B cell (primary cell): Measurements from ENCODE around the gene EPN1. TPM values are rescaled to one million over a fixed set of nuclear protein-coding genes. Genes with fewer than 3 reads are reported as not detected.
A peak's percentile ranks its signal among the peaks of the same experiment; 100 is the strongest.

Experiments used
- ATAC-seq: fragments of 200-7000 bp; cut with Tn5 transposase; one replicate; pipeline ENCODE4 v1.10.0; 2021; ENCODE audit warnings: low read depth, mild to moderate bottlenecking, moderate number of reproducible peaks, moderate library complexity
- CTCF ChIA-PET: fragments of 350-600 bp; sonication (Branson Sonifier 250); formaldehyde crosslinking; loops from one replicate; lab custom pipeline; 2021; ENCODE audit warnings: antibody characterized with exemption, inconsistent platforms; lab: Charles Lee
- POLR2A ChIA-PET: fragments of 350-600 bp; sonication (Branson Sonifier 250); formaldehyde crosslinking; loops from one replicate; lab custom pipeline; 2021; ENCODE audit warnings: antibody characterized with exemption; lab: Charles Lee
- DNase-seq: peaks from one replicate; pipeline ENCODE4 v3.0.0; 2013
- H2AFZ ChIP-seq: 2 replicates; pipeline ENCODE4 v1.6.1; 2012; ENCODE audit warnings: mild to moderate bottlenecking, low read depth, low read length; ENCODE audit not compliant: insufficient read depth, poor library complexity, severe bottlenecking
- H3K27ac ChIP-seq, 2 donors: 1 replicate in 1 of 2; 2 replicates in 1 of 2; pipeline ENCODE4 v1.5.1; 2012 to 2013; ENCODE audit warnings: low read length in 2 of 2, mild to moderate bottlenecking in 2 of 2, moderate library complexity in 1 of 2
- H3K27me3 ChIP-seq, 4 experiments: fragments of 200-600 bp in 1 of 4; sonication (generic) in 1 of 4; replicated peaks in 1 of 4; 1 replicate in 2 of 4; 2 replicates in 2 of 4; pipeline versions ENCODE4 v1.6.1 to v1.7.0; 2013 to 2016; ENCODE audit warnings: low read length in 3 of 4, mild to moderate bottlenecking in 2 of 4, mixed read lengths in 1 of 4, moderate library complexity in 1 of 4; ENCODE audit not compliant: insufficient read depth in 4 of 4, control insufficient read depth in 3 of 4; ENCODE audit errors: control extremely low read depth in 1 of 4
- H3K36me3 ChIP-seq, 2 experiments: replicated peaks in 1 of 2; 1 replicate in 1 of 2; 2 replicates in 1 of 2; pipeline versions ENCODE4 v1.6.1 to v1.7.1; 2013; ENCODE audit warnings: low read length in 1 of 2; ENCODE audit not compliant: insufficient read depth in 2 of 2, control insufficient read depth in 1 of 2; ENCODE audit errors: control extremely low read depth in 1 of 2, extremely low read depth in 1 of 2
- H3K4me1 ChIP-seq, 2 donors: fragments of 200-600 bp in 1 of 2; sonication (generic) in 1 of 2; 1 replicate in 1 of 2; 2 replicates in 1 of 2; pipeline versions ENCODE4 v1.5.1 to v1.6.1; 2013 to 2017; ENCODE audit warnings: low read length in 2 of 2; ENCODE audit not compliant: control insufficient read depth in 2 of 2, insufficient read depth in 2 of 2
- H3K4me2 ChIP-seq: replicated peaks from 2 replicates; pipeline ENCODE3; 2012; ENCODE audit warnings: mild to moderate bottlenecking, low read depth, low read length; ENCODE audit not compliant: poor library complexity, severe bottlenecking
- H3K4me3 ChIP-seq, 5 experiments: fragments of 200-600 bp in 1 of 5; sonication (generic) in 1 of 5; 1 replicate in 3 of 5; 2 replicates in 2 of 5; pipeline versions ENCODE4 v1.5.1 to v1.7.0; 2011 to 2016; ENCODE audit warnings: low read length in 4 of 5, mild to moderate bottlenecking in 4 of 5, low read depth in 2 of 5, control low read depth in 1 of 5, moderate library complexity in 1 of 5; ENCODE audit not compliant: insufficient read depth in 1 of 5; ENCODE audit errors: control extremely low read depth in 1 of 5, extremely low read depth in 1 of 5
- H3K79me2 ChIP-seq: fragments of 200-600 bp; sonication (generic); one replicate; pipeline ENCODE4 v1.6.0; 2016; ENCODE audit warnings: low read length; ENCODE audit not compliant: control insufficient read depth, insufficient read depth
- H3K9ac ChIP-seq: fragments of 200-600 bp; sonication (generic); 2 replicates; pipeline ENCODE4 v1.6.1; 2017; ENCODE audit warnings: mild to moderate bottlenecking, low read length, moderate library complexity
- H3K9me3 ChIP-seq, 3 donors: one replicate each; pipeline versions ENCODE4 v1.6.1 to v1.7.1; 2013; ENCODE audit warnings: low read length in 2 of 3; ENCODE audit not compliant: control insufficient read depth in 2 of 3, insufficient read depth in 1 of 3; ENCODE audit errors: control extremely low read depth in 1 of 3
- H4K20me1 ChIP-seq: 2 replicates; pipeline ENCODE4 v1.6.0; 2012; ENCODE audit warnings: mild to moderate bottlenecking, low read length; ENCODE audit not compliant: insufficient read depth, control insufficient read depth, poor library complexity, severe bottlenecking
- H3K27ac Mint-ChIP-seq: one replicate; pipeline ENCODE4 v1.8.0; 2021; ENCODE audit warnings: mixed read lengths
- H3K27me3 Mint-ChIP-seq: one replicate; pipeline ENCODE4 v1.8.0; 2021; ENCODE audit warnings: mixed read lengths
- H3K4me1 Mint-ChIP-seq: one replicate; pipeline ENCODE4 v1.8.0; 2021; ENCODE audit warnings: mixed read lengths
- H3K4me3 Mint-ChIP-seq: one replicate; pipeline ENCODE4 v1.8.0; 2021; ENCODE audit warnings: mixed read lengths
- H3K9me3 Mint-ChIP-seq: one replicate; pipeline ENCODE4 v1.8.0; 2022; ENCODE audit warnings: mixed read lengths; ENCODE audit not compliant: insufficient read depth
- EZH2 ChIP-seq: IDR thresholded peaks from 2 replicates; pipeline ENCODE4 v1.6.1; 2012; ENCODE audit warnings: borderline replicate concordance, low read depth, mild to moderate bottlenecking, moderate library complexity, low read length; ENCODE audit not compliant: insufficient read depth, poor library complexity, severe bottlenecking
- WGBS: methylation state at CpG from one replicate; pipeline ENCODE4 v1.1.5; 2013; ENCODE audit warnings: missing lambda C conversion rate; ENCODE audit not compliant: insufficient coverage; 5-methylcytosine and 5-hydroxymethylcytosine counted together
- intact Hi-C: fragments of 100-400 bp; cut with micrococcal nuclease; formaldehyde crosslinking; loops from one replicate; pipeline ENCODE4 v1.10.0; 2022
- polyA plus RNA-seq: library from polyadenylated mRNA; depleted of rRNA; stranded (reverse); fragments of >200 nt; gene quantifications from 2 replicates; pipeline ENCODE4 v1.2.3, GENCODE V29; 2012
- total RNA-seq, 2 donors: library from RNA; stranded (reverse); fragments of 120-200 nt in 1 of 2; gene quantifications; 1 replicate in 1 of 2; 2 replicates in 1 of 2; pipeline versions ENCODE4 v1.2.3 to v1.2.4, GENCODE V29; 2013 to 2022
- TF ChIP-seq, protein P1 (sequence below): fragments of 200-600 bp; IDR thresholded peaks from one replicate; pipeline ENCODE4 v1.8.0; 2022; ENCODE audit warnings: antibody characterized with exemption, mild to moderate bottlenecking

Gene EPN1
- total and polyA plus RNA-seq, 2 donors (not counting 1 experiment from before 2014, with no cell fraction given): 54.4 to 63.9 TPM

DNA sequence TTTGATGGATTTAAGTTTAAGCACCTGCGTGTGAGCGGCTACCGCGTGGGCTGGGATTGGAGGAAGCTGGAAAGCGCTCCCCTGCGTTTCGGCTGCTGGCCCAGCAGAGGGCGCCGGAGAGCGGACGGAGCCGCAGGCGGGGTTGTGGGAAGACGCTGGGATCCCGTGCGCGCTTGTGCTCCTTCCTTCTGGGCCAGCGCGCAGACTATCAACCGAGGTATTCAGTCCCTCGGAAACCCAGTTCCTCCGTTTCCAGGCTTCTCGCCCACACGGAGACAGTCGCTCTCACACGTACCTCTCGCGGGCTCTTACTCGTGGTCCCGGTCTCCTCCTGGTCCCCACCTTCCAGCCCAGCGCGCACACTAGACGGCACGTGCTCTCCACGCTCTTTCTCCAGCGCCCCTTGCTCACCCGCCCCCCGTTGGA is 28.8 kb downstream of the EPN1 start:
- CTCF ChIA-PET: interaction anchor here (1.0 to 2.2 kb wide), 4 partner anchors 26 to 630 kb away, joined by 4 to 12 read pairs (median 4); partner anchors contain the start of gene CCDC106
- TF ChIP-seq EZH2: no peak
- TF ChIP-seq, protein P1, sequence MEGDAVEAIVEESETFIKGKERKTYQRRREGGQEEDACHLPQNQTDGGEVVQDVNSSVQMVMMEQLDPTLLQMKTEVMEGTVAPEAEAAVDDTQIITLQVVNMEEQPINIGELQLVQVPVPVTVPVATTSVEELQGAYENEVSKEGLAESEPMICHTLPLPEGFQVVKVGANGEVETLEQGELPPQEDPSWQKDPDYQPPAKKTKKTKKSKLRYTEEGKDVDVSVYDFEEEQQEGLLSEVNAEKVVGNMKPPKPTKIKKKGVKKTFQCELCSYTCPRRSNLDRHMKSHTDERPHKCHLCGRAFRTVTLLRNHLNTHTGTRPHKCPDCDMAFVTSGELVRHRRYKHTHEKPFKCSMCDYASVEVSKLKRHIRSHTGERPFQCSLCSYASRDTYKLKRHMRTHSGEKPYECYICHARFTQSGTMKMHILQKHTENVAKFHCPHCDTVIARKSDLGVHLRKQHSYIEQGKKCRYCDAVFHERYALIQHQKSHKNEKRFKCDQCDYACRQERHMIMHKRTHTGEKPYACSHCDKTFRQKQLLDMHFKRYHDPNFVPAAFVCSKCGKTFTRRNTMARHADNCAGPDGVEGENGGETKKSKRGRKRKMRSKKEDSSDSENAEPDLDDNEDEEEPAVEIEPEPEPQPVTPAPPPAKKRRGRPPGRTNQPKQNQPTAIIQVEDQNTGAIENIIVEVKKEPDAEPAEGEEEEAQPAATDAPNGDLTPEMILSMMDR: peak; percentile 78
- no peak overlapping the region for H3K9ac ChIP-seq
- peak; percentile 57 for DNase-seq
- H2AFZ ChIP-seq: no peak overlapping the region
- H3K36me3 ChIP-seq: peaks cover 3 to 9% of the 10 kb centered on the region in 2 experiments
- Mint-ChIP-seq H3K27me3 (no peaks in the 10 kb centered on the region), H3K9me3 (no peaks in the 10 kb centered on the region), H3K4me1 (peaks cover 8% of the 10 kb centered on the region), H3K27ac (no peak overlapping the region), H3K4me3 (no peak overlapping the region)
- no peak overlapping the region for H3K4me2 ChIP-seq
- H3K27ac ChIP-seq: no peak overlapping the region
- peaks cover 12% of the 10 kb centered on the region for H4K20me1 ChIP-seq
- peaks cover 0 to 6% (median 0%) of the 10 kb centered on the region in 3 donors for H3K9me3 ChIP-seq
- peak; percentile 66 for ATAC-seq
- POLR2A ChIA-PET: no interaction called here
- intact Hi-C loops: loop anchor here (1.0 kb wide), 1 partner anchor 105 kb away; no protein-coding TSS in a partner anchor
- peaks cover 0 to 8% of the 10 kb centered on the region in 2 donors for H3K4me1 ChIP-seq
- H3K27me3 ChIP-seq: no peaks in the 10 kb centered on the region
- no peak overlapping the region for H3K4me3 ChIP-seq
- no peaks in the 10 kb centered on the region for H3K79me2 ChIP-seq
- 56% methylated on average over 31 of the region's 38 CpGs for WGBS

DNA sequence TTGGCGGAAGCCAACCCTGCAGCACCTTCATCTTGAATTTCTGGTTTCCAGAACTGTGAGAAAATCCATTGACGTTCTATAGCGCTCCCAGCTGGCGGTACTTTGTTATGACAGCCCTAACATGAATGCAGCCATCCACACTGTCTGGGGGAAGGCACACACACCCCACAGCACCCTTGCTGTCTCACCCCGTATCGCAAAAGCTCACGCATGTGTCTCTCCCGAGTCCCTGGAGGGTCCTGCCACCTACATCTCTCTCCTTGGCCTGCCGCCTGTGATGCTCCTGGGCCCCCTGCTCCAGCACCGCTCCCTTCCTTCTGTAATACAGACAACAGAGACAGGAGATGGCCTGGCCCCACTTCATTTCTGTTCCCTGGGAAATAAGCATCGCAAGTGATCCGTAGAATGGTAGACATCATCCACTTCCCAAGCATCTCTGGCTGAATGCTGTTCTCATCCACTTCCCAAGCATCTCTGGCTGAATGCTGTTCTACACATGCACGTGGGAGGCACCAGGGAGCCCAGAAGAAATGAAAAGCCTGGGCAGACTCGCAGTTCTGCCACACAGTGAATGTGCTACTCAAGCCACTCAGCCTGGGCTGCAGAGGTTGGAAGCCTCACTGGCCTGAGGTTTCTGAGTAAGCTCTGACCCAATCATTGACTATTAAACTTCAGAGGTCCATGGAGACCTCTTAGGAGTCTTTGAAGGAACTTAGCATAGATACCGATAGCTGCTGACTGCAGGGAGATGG is 29.6 kb downstream of the EPN1 start:
- ChIA-PET POLR2A (no interaction called here), CTCF (interaction anchor here (2.2 kb wide), 1 partner anchor 72 kb away, joined by 12 read pairs; no protein-coding TSS in a partner anchor)
- Histone ChIP-seq H3K4me1 (peaks cover 0 to 8% of the 10 kb centered on the region in 2 donors), H3K4me2 (no peak overlapping the region), H3K9ac (no peak overlapping the region), H3K4me3 (no peak overlapping the region), H3K9me3 (peaks cover 0 to 6% (median 0%) of the 10 kb centered on the region in 3 donors), H2AFZ (no peak overlapping the region), H3K36me3 (peaks cover 3 to 7% of the 10 kb centered on the region in 2 experiments), H3K27me3 (no peaks in the 10 kb centered on the region), H4K20me1 (peaks cover 12% of the 10 kb centered on the region), H3K27ac (no peak overlapping the region), H3K79me2 (no peaks in the 10 kb centered on the region)
- H3K9me3 Mint-ChIP-seq: no peaks in the 10 kb centered on the region
- no peak overlapping the region for H3K4me3 Mint-ChIP-seq
- DNase-seq (no peak), ATAC-seq (no peak)
- H3K27me3 Mint-ChIP-seq: no peaks in the 10 kb centered on the region
- H3K27ac Mint-ChIP-seq: no peak overlapping the region
- H3K4me1 Mint-ChIP-seq: peaks cover 8% of the 10 kb centered on the region
- no peak for TF ChIP-seq EZH2
- TF ChIP-seq, protein P1: no peak
- WGBS: 97% methylated on average over 14 of the region's 15 CpGs
- intact Hi-C loops: no loop called here
